Anterior cingulate cortex (tissue), 58 donors: ENCODE measurements around the gene ST7.
A peak's percentile ranks its signal among the peaks of the same experiment; 100 is the strongest.

Experiments
- DNase-seq, 58 donors: peaks; one replicate each; lab custom pipeline; 2025; lab: John Stamatoyannopoulos, UW

Gene ST7

GRCh38 chr7:117006907-117007684 lies 53.8 kb downstream of the ST7 start:
- DNase-seq = no peak

DNA sequence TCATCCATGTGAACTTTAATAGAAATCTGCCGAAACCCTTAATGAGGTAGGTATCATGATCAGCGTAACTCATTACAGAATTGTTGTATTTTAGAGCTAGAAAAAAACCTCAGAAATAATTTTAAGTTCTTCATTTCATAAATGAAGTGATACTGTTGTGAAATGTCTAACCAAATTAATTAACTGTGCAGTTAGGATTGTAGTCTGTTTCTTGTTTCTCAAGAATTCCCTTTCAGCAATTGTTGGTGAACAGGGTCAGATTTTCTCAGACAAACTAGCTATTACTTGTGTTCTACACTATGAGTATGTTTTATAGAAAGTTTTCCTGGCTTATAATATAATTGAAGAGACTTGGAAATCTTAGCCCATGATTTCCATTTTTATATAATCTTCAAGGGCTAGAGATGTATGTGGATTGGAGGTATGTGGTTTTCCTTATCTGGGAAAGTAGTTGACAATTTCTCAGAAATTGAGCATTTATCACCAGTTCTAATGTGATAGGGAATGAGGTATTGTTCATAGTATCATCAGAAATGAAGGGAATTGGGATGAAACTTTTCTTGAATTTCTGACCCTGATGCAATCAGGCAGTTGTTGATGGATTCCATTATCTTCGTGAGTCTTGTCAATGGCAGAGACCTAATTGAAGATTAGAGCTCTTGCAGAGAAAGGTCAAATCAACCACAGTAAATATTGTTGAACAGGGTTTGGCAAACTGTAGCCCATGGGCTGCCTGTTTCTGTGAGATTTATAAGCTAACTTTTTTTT lies 55.0 kb downstream of the ST7 start:
- DNase-seq = no peak

DNA sequence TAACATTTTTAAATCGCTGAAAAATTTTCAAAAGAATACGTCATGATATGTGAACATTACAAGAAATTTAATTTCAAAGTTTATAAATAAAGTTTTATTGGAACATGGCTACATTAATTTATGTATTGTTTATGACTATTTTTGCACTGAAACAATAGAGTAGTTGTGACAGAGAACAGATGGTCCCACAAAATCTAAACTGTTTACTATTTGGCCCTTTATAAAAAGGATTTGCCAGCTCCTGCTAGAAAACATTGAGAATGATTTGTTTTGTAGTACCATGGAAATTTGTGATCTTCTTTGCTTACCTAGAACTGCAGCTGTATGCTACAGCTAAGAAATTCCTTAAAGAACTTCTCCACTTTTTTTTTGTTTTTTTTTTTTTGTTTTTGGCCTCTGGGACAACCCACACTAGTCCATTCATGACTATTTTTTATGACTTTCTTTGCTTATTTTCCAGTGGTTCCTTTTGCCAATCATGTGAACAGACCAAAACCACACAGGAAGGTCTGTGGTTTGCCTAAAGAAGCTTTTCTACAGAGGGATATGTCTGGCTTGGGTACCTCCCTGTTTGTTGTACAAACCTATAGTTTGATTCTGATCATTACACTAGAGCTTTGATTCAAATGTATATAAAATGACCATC lies 55.7 kb downstream of the ST7 start:
- DNase-seq = no peak

GRCh38 chr7:117009705-117010361 lies 56.5 kb downstream of the ST7 start:
- DNase-seq = no peak

GRCh38 chr7:117010375-117011133 lies 57.3 kb downstream of the ST7 start:
- DNase-seq = no peak

- no peak for DNase-seq
Measured at GRCh38 chr7:117011419-117012260, 58.3 kb downstream of the ST7 start.

GRCh38 chr7:117012284-117012683 lies 59.0 kb downstream of the ST7 start:
- DNase-seq = no peak

DNA sequence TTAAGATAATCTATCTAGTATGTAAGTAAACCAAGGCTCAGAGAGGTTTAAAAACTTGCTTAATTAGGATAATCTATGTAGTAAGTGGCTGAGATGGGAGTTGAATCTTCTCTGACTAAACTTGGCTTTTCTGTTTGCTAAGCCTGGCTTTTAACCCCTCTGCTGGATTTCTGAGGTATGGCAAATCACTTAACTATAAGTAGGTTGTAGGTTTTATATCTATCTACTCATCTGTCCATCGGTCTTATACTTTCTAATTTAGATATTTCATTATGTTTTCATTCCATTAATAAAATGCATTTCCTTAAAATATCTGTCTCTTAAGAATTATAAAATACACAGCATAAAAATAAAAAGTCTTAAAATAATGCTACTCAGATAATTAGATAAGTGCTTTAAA lies 59.4 kb downstream of the ST7 start:
- no peak for DNase-seq

GRCh38 chr7:117014099-117014656 lies 60.9 kb downstream of the ST7 start:
- DNase-seq = no peak

DNA sequence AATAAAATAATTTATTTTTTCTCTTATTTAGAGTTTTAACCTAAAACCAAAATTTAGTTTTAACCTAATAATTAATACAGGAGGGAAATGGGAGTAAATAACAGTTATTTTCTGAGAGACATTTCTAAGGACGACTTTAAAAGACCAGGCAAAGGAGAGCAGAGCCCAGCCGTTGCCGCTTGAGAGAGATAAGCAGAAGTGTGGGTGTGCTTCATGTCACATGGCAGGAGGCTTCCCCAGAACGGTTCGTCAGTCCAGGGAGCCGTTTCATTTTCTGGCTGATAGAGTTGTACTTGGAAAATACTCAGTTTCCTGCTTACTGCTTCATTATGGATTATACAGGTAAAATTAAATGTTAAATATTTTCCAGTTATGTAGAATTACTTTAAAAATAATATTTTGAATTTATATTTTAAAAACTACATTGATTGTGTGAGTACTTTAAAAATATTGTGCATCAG lies 61.4 kb downstream of the ST7 start:
- peak in 32 of 58 donors; percentile 1 to 51 (median 15) for DNase-seq

GRCh38 chr7:117015258-117016184 lies 62.2 kb downstream of the ST7 start:
- DNase-seq = no peak

GRCh38 chr7:117017017-117017451 lies 63.7 kb downstream of the ST7 start:
- DNase-seq = no peak

DNA sequence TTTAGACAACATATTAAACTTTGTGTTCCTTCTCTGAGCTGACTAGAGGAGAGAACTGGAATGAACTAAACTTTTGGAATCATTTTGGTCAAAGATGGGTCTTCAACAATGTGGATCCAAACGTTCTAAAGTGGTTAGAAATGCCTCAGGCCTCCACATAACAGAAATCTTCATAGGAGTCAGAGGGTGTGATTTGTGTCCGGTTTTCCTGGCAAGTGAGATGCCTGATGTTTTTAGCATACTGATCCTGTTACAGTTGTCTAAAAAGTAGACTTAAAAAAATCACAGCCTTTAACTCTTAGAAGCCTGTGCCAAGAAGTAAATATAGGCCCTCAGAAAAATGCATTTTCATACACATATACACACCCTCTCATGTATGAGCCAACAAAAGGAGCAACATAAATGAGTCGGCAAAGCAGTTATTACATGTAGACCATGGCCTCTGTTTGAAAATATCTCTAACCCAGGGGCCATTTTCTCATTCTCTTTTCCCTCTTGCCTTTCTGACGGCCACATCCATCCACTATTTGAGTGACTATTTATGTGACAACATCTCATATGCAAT lies 64.5 kb downstream of the ST7 start:
- DNase-seq = no peak

DNA sequence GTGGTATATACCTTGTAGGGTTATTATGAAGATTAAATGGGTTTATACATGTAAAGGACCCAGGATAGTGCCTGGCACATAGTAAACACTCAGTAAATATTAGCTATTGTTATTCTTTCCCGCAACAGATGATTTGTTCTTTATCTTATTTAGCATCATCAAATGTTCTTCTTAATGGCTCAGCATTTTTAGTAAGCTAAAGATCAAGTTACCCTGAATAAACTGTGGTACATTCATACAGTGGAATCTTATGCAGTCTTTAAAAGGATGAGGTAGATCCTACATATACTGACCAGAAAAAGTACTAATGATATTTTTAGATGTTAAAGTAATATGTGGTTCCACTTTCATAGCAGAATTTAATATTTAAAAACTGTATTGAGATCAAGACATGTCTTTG lies 65.4 kb downstream of the ST7 start:
- no peak for DNase-seq

DNA sequence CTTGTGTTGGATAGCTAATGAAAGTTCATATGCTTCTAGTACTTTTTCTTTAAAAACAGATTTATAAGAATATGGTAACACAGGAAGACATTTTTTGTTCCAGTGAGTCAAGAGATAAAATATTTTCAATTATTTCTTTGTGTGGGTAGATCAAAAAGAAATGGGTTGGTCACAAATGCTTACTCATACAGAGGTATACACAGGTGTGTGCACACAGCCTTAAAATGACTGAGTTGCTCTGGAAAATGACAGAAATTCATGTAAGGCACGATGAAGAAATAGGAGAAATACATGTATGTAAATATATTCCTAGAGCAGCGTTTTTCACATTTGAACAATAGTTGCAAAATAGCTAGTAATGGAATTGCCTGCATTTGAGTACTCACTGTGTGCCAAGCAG lies 66.0 kb downstream of the ST7 start:
- no peak for DNase-seq

DNA sequence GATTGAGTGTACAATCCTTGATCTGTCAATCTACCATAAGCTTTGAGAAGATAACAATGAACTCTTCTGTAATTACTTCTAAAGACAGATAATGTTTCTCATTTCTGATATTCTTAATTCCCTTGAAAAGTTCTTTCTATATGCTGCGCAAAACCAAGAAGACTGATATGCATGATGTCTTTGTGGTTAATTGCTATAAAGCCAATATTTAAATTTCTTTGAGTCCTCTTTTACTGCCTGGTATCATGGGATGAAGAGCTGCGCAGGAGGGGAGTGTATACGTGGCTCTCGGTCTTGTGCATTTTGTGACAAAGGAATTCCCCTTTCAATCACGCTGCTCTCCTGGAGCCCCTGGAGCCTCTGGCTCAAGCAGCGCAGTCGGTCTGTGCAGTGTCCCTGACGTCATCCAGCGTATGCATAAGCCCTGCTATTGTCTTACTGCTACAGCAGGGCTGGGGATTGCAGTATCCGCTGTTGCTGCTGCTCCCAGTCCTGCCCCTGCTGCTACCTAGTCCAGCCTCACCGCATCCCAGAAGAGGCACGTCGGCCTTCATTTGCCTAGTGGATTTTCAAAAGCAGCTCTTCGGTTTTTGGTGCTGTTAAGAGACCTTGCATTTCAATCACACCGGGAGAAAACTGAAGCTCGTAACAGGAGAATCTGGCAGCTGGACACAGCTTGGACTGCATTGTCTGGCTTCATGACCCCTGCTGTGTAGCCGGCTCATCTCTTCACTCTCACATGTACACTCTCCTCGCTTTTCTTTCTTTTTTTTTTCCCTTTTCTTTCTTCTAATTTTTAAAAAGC lies 66.7 kb downstream of the ST7 start:
- peak; percentile 24 to 93 (median 78) for DNase-seq
